Peyer's patch (tissue), 4 donors: ENCODE results near the gene PLEKHA7. TPM values are rescaled to one million over a fixed set of nuclear protein-coding genes. Genes with fewer than 3 reads are reported as not detected.
A peak's percentile ranks its signal among the peaks of the same experiment; 100 is the strongest.

Source experiments
- DNase-seq, 3 donors: peaks; one replicate each; pipeline ENCODE4 v3.0.0-alpha.2; 2017 to 2019
- H3K27ac ChIP-seq, 4 donors: fragments of 200-600 bp; sonication (generic); one replicate each; pipeline ENCODE4 v1.5.1; 2016 to 2019
- H3K27me3 ChIP-seq, 2 donors: fragments of 200-600 bp; sonication (generic); one replicate each; pipeline ENCODE4 v1.5.1; 2019
- H3K36me3 ChIP-seq, 3 donors: fragments of 200-600 bp; sonication (generic); one replicate each; pipeline ENCODE4 v1.5.1; 2016 to 2019
- H3K4me1 ChIP-seq, 4 donors: fragments of 200-600 bp; sonication (generic); one replicate each; pipeline ENCODE4 v1.5.1; 2016 to 2019
- H3K4me3 ChIP-seq, 4 donors: fragments of 200-600 bp; sonication (generic); 1 replicate in 3 of 4; 2 replicates in 1 of 4; pipeline ENCODE4 v1.5.1; 2016 to 2019; ENCODE audit warnings: mild to moderate bottlenecking in 1 of 4
- H3K9me3 ChIP-seq, 4 donors: fragments of 200-600 bp; sonication (generic); one replicate each; pipeline ENCODE4 v1.5.1; 2016 to 2019; ENCODE audit warnings: mild to moderate bottlenecking in 1 of 4
- CTCF ChIP-seq, 6 experiments: fragments of 450-650 bp in 4 of 6; fragments of 200-600 bp in 2 of 6; sonication (generic) in 1 of 6; IDR thresholded peaks; one replicate each; pipeline ENCODE4 v1.5.1; 2017 to 2019; ENCODE audit warnings: antibody characterized with exemption in 6 of 6, mild to moderate bottlenecking in 3 of 6, moderate library complexity in 1 of 6
- POLR2A ChIP-seq, 2 donors: fragments of 450-650 bp; IDR thresholded peaks; one replicate each; pipeline ENCODE4 v1.5.1; 2017; ENCODE audit warnings: antibody characterized with exemption in 2 of 2, mild to moderate bottlenecking in 2 of 2, moderate library complexity in 2 of 2
- total RNA-seq, 4 donors: library from RNA; depleted of rRNA; stranded (reverse); fragments of >200 nt; gene quantifications; one replicate each; pipeline ENCODE4 v1.1.0, GENCODE V29; 2016

The PLEKHA7 gene
- total RNA-seq, 4 donors from 2014 or later: 129 to 211 (median 176) TPM

- no peak for TF ChIP-seq CTCF (IDR thresholded peaks at IDR 0.05)
- TF ChIP-seq POLR2A (IDR thresholded peaks at IDR 0.05): no peak
- Histone ChIP-seq H3K4me1 (peaks cover 0 to 29% (median 3%) of the 10 kb centered on the region in 4 donors), H3K27ac (no peak overlapping the region), H3K4me3 (no peak overlapping the region), H3K9me3 (no peaks in the 10 kb centered on the region), H3K36me3 (peaks cover 0 to 36% (median 0%) of the 10 kb centered on the region in 3 donors), H3K27me3 (no peaks in the 10 kb centered on the region)
- no peak for DNase-seq
Measured at GRCh38 chr11:16743478-16743877, 270.7 kb downstream of the PLEKHA7 start.

GRCh38 chr11:16741473-16741872 lies 272.7 kb downstream of the PLEKHA7 start:
- no peaks in the 10 kb centered on the region for H3K27me3 ChIP-seq
- peaks cover 0 to 29% (median 3%) of the 10 kb centered on the region in 4 donors for H3K4me1 ChIP-seq
- no peak for DNase-seq
- H3K9me3 ChIP-seq: no peaks in the 10 kb centered on the region
- no peak overlapping the region for H3K27ac ChIP-seq
- TF ChIP-seq POLR2A (IDR thresholded peaks at IDR 0.05): no peak
- TF ChIP-seq CTCF (IDR thresholded peaks at IDR 0.05): no peak
- peaks cover 0 to 16% (median 0%) of the 10 kb centered on the region in 3 donors for H3K36me3 ChIP-seq
- no peak overlapping the region for H3K4me3 ChIP-seq

GRCh38 chr11:16738947-16739815 lies 275.0 kb downstream of the PLEKHA7 start:
- no peak for DNase-seq
- Histone ChIP-seq H3K27ac (peak overlapping the region; percentile 85 to 94 (median 92)), H3K9me3 (no peaks in the 10 kb centered on the region), H3K4me1 (peaks cover 0 to 29% (median 3%) of the 10 kb centered on the region in 4 donors), H3K4me3 (peak overlapping the region; percentile 68 to 91 (median 82)), H3K36me3 (no peaks in the 10 kb centered on the region), H3K27me3 (no peaks in the 10 kb centered on the region)
- TF ChIP-seq CTCF (IDR thresholded peaks at IDR 0.05): no peak
- TF ChIP-seq POLR2A (IDR thresholded peaks at IDR 0.05): no peak

GRCh38 chr11:16738193-16738946 lies 275.8 kb downstream of the PLEKHA7 start, which contains the start of gene C11orf58:
C11orf58 (plus strand) TSS chr11:16738647; CDS start chr11:16738779, 132 bp downstream.
- H3K36me3 ChIP-seq: no peaks in the 10 kb centered on the region
- peak within 1 kb of the TSS; percentile 85 to 94 (median 92) for H3K27ac ChIP-seq
- no peaks in the 10 kb centered on the region for H3K27me3 ChIP-seq
- H3K4me3 ChIP-seq: peak within 1 kb of the TSS; percentile 68 to 91 (median 82)
- peak; percentile 93 to 98 (median 94) for DNase-seq
- TF ChIP-seq POLR2A (IDR thresholded peaks at IDR 0.05) (peak; percentile 78 to 87), CTCF (IDR thresholded peaks at IDR 0.05) (peak in 2 of 6 experiments; percentile 2 to 19)
- H3K4me1 ChIP-seq: peaks cover 0 to 29% (median 3%) of the 10 kb centered on the region in 4 donors
- no peaks in the 10 kb centered on the region for H3K9me3 ChIP-seq

GRCh38 chr11:16737818-16738192 lies 276.4 kb downstream of the PLEKHA7 start:
- Histone ChIP-seq H3K9me3 (no peaks in the 10 kb centered on the region), H3K27ac (peak overlapping the region; percentile 85 to 94 (median 92)), H3K27me3 (no peaks in the 10 kb centered on the region), H3K36me3 (no peaks in the 10 kb centered on the region), H3K4me3 (peak overlapping the region; percentile 68 to 91 (median 82)), H3K4me1 (peaks cover 0 to 23% (median 3%) of the 10 kb centered on the region in 4 donors)
- DNase-seq: peak in 1 of 3 donors; percentile 23
- TF ChIP-seq CTCF (IDR thresholded peaks at IDR 0.05) (no peak), POLR2A (IDR thresholded peaks at IDR 0.05) (no peak)

Other genes with a start within 250 kb of the PLEKHA7 start
- 1,000 to 10,000 TPM in 1 of 4 donors, 100 to 1,000 TPM in 3; 361 to 1,404 (median 753) TPM for gene RPS13, start 63.3 kb upstream of the PLEKHA7 start, total RNA-seq
- 10 to 100 TPM; 36.5 to 98.3 (median 63.6) TPM for gene PIK3C2A, start 193.6 kb upstream of the PLEKHA7 start, total RNA-seq